GM04503 (cell line): ENCODE results near the gene RYR2.

Experiments
- DNase-seq: peaks from one replicate; pipeline ENCODE4 v3.0.0-alpha.2; 2012; ENCODE audit warnings: low read depth

RYR2 gene

DNA sequence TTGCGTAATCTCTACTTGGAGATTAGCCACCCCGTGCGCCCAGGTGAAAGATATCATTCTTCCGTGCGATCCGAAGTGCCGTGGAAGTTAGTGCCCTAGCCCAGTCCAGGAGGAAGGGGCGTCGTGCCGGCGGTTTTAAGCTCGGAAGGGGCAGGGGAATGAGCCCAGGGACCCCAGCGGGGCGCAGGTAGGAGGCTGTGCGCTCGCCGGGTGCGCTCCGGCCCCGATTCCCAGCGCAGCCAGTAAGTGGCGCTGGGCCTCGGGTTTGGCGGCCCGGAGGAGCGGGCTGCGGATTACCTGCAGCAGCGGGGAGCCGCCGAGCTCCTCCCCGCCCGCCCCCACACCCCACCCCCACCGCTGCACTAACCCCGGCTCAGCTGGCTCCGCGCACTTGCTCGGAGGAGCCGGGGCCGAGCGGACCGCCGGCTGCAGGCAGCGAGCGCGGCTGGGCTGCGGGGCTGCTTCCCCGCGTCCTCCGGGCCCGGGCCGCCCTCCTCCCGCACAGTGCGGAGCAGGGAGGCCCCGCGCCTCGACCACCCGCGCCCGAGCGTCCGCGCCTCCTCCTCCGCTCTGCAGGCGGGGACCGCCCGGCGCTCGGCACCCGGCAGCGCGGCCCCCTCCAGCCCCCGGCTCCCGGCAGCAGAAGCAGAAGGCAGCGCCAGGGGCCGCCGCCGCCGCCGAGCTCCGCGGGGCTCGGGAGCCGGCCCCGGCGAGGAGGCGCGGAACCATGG lies at the start of gene RYR2:
Gene RYR2, plus strand, starts transcription at position 390 of the 731 bp plus-strand sequence. Its CDS starts 338 bp downstream, at position 728.
- no peak for DNase-seq

DNA sequence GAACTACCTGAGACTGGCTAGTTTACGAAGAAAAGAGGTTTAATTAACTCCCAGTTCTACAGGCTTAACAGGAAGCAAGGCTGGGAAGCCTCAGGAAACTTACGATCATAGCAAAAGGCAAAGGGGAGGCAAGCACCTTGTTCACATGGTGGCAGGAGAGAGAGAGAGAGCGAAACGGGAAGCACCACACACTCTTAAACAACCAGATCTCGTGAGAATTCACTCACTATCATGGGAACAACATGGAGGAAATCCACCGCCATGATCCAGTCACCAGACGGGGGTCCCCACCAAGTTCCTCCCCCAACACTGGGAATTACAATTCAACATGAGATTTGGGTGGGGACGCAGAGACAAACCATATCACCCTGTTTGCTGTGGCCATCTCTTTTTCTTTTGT lies 49.5 kb upstream of the RYR2 start:
- no peak for DNase-seq

DNA sequence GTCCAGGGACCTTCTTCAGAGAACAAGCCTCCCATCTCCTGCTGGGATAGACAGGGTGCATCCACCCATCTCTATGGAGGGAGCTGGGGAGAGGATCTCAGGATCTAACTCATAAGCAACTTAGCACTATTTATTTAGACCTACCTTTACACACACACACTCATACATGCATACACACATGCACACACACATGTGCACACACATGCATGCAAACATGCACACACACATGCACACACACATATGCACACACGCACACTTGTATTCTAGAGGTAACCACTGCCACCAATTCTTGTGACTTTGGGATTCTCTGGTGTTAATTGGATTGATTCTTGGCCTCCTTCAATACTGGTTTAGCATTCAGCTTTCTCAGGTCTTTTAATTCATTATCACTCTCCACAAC lies 47.5 kb upstream of the RYR2 start:
- no peak for DNase-seq

DNA sequence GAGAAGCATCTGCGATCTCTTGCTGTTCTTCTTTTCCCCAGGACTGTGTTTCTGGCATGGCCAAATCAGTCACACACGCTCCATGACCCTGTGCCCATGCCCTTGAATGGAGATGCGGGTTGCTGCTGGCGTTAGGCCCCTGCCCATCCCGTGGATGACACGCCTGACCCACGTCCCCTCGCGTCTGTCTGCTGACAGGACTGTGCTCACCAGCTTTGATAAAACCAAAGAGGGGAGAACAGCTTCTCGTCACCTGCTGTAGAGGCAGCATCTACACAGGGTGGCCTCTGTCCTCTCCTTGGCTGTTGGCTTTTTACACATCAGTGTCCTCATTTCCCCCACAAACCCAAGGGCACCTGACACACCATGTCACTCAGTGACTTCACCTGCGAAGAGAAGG lies 44.6 kb upstream of the RYR2 start:
- no peak for DNase-seq

DNA sequence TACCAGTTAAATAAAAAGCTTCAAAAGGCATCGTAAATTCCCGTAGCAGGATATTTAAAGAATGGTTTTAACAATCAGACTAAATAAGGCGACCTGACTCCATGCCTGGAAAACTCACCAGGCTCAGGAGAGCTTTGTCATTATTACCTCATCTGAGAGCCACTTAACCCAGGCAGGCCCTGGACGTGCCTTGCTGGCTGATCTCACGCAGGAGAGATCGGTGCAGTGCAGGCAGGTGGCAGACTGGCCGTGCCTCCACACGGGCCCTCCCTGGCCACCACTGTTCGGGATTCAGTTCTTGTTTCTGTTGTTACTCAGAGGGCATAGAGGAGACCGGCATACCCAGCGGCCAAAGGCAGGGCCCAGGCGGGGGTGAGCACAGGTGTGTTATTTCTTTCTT lies 44.1 kb upstream of the RYR2 start:
- no peak for DNase-seq

DNA sequence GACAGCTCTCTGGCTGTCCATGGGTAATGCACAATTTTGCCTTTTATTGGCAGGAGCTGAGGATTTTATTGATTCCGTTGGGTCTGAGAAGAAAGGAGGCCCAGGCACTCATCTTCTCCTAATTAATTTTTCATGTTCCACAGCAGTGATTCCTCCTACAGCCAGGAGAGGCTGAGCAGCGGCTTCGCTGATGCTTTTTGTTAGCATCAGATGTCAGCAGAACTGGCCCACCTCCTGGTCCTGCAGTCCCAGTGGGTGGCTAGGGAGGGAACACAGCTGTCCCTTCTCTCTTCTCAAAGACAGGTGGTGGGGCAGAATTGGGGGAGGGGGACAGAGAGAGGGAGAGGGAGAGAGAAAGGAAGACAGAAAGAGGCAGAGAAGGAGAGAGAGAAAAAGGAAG lies 43.4 kb upstream of the RYR2 start:
- no peak for DNase-seq

DNA sequence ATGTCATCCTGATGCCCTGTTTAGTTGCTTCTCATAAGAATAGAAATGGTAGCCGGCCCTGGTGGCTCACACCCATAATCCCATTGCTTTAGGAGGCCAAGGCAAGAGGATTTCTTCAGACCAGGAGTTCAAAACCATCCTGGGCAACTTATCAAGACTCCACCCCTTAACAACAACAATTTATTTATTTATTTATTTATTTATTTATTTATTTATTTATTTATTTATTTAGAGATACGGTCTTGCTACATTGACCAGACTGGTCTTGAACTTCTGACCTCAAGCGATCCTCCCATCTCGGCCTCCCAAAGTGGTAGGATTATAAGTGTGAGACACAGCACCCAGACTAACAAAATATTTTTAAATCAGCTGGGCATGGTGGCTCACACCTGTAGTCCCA lies 41.8 kb upstream of the RYR2 start:
- no peak for DNase-seq

DNA sequence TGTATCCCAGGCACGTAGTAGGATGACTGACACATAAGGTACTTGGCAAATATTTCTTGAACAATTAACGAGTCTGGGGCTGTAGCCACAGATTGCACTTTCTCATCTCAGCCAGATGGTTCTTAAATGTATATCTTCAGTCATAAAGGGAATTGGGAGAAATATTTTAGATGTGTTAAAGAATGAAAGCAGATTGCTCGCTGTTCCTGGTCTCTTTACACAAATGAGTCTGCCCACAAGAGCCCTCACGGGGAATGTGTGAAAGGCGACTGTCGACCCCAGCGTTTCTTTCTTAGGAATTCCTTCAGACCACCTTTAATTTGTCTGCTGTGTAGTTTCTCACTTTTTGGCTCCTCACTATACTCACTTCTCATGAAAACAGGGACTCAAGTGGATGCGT lies 38.5 kb upstream of the RYR2 start:
- no peak for DNase-seq

DNA sequence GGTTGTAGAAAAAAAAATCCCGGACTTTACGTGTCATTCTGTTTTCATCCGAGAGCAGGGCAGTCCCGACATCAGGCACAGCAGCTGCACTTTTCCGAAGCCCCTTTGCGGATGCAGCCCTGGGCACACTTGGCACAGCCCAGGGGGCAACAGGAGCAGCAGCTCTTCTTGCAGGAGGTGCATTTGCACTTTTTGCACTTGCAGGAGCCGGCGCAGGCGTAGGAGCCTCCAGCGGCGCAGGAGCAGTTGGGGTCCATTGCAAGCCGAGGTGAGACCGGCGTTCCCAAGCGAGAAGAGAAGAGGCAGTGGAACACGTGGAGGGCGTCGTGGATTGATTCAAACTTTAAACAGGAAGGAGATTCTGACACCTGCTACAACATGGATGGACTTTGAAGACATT lies 37.9 kb upstream of the RYR2 start, which contains the start of gene MT1HL1:
Gene MT1HL1, minus strand, starts transcription at position 326 of the 400 bp plus-strand sequence. Its CDS starts 69 bp downstream, at position 257.
- DNase-seq = no peak

DNA sequence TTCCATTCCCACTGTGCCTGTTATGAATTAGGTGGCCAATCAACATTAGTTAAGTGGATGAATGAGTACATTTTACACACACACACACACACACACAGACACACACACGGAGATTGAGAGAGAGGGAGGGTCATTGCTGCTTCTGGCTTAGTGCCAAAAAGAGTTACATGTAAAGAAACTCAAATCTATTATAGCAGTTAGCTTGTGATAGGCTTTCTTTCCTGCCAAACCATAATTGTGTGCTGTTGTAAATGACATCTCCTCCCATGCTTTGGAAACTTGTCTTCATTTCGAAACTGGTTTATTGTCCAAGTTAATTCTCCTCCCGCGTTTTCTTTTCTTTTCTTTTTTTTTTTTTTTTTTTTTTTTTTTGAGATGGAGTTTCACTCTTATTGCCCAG lies 36.3 kb upstream of the RYR2 start:
- DNase-seq = no peak

DNA sequence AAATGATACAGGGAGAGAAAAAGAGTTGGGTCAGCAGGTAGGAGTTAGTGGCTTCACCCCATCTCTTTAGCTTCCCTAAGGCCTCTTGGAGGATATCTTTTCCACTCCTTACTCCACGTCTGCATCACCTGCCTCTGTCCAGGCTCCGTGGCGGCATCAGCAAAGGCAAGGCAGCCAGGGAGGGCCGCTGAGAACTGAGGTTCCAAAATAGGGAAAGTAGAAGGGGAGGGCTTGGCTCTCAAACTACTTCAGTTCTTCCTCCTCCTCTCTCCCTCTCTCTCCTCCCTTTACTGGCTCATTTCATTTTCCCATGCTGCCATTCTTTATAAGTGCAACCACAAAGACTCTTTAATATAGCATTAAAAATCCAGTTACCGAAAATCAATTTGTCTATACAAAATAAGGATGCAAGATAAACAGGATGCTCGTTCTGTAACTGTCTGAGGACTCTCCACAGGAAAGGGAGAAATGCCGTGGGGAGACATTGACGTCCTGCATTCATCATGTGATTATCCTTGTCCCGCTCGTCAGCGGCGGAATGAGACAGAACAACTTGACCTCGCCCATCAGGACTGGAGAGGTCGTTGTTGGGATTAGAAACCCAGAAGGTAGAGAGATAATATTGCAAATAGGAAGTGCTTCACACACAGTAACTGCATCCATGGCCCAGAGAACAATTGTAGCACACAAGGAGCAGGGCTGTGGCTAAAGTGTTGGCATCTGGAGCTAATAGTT lies 34.7 kb upstream of the RYR2 start:
- no peak for DNase-seq

DNA sequence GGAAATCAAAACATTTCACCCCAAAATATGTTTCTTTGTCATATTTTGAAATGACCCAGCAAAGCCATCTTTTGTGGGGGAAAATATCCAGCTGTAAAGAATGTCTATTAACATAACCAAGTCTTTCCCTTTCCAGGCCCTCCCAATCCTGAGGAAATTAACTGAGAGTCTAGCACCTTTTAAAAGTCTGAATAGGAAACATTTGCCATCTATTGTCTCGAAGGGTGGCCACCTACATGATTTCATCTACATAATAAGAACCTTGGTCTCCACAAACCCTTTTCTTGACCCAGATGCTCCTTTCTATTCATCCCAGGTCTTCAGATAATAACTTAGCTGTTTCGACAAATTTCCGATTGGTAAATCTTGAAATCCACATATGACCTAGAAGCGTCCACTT lies 32.4 kb upstream of the RYR2 start:
- DNase-seq = no peak

DNA sequence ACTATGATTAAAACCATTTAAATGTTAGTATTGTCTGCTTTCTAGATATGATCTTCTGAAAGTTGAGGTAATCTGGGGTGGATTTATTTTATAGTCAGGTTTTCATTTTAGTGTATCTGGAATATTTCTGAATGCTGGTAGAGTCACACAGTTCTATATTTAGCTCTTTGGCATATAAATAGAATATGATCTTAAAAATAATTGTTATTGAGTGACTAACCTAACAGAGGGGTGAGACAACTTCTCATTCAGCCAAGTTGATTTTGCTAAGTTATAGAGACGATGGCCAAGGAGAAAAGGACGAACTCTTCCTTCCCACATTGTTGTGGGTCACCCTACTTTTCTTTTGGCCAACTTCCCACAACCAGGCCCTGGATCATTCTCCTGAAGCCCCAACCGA lies 30.6 kb upstream of the RYR2 start:
- no peak for DNase-seq

DNA sequence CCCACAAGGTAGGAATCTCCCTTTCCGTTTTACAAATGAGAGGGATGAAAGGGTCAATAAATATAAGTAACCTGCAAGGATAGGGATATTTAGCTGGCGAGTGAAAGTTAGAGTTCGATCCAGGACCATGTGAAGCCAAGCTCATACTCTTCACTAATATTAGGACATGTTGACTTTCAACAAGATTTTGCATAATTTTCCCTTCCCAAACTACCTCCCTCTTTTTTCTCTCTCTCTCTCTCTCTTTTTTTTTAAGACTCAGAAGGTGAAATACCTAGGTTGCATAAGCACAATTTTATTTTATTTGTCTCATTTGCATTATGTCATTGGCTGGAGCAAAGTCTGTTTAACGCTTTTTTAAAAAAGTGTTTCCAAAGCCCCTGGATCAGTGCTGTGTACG lies 29.6 kb upstream of the RYR2 start:
- DNase-seq = no peak

DNA sequence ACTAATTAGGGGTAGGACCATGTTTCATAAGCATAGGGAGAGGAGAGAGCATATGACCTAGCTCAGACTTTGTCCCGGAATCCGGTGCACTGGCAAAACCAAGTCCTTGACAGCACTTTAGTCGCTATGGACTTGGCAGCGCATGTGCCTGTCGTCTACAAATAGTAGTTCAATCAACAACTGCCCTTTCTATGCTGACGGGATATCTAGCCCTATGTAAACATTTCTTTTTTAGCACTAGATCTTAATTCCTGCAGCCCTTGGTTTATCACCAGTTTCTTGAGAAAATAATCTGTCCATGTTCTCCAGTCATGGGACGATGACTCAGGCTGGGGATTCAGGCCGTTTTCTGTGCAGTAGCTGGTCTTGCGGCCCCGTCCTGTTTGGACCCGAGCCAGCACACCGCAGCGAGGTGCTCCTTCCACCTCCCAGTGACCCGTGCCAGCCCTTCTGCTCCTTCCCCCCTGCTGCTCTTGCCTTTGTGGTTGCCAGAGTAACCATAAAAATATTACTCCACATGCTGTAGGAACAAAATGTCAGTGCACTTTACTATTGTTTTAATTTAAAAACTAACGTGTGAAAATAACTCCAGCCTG lies 29.1 kb upstream of the RYR2 start:
- no peak for DNase-seq

DNA sequence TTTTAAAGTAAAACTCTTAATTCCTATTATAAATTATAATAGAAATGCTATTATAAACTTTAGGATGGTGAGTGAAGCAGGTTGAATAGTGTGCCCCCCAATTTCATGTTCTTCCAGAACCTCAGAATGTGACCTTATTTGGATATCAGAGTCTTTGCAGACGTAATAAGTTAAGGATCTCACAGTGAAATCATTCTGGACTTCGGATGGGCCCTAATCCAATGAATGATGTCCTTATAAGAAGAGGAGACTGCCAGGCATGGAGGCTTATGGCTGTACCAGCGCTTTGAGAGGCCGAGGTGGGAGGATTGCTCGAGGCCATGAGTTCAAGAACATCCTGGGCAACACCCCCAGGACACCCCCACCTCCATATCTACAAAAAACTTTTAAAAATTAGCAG lies 28.4 kb upstream of the RYR2 start:
- DNase-seq = no peak

DNA sequence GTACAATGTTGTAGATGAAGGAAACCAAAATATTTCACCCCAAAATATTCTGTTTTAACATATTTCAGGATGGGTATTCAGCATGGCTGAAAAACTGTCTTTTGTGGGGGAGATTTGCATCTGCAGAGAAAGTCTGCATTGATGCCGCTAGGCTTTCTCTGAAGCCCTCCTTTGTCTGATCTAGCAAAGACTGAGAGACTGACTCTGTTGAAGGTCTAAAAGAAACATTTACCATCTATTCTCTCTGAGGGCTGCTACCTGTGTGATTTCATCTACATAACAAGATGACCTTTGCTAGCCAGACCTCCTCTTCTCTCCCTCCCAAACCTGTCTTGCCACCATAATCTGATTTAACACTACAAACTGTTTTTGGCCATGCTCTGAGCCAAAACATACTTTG lies 25.4 kb upstream of the RYR2 start:
- DNase-seq = no peak

DNA sequence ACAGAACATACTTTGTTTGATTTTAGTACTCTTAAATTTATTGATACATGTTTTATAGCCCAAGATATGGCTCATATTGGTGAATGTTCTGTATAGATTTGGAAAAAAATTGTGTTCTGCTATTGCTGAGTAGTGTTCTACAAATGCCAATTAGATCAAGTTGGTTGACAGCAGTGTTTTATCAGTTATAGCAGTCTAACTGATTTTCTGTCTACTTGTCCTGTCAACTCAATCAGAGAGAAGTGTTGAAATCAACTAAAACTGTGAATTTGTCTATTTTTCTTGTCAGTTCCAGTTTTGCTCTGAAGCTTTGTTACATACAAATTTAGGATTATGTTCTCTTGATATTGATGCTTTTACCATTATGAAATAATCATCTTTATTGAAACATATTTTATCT lies 23.1 kb upstream of the RYR2 start:
- DNase-seq = no peak

DNA sequence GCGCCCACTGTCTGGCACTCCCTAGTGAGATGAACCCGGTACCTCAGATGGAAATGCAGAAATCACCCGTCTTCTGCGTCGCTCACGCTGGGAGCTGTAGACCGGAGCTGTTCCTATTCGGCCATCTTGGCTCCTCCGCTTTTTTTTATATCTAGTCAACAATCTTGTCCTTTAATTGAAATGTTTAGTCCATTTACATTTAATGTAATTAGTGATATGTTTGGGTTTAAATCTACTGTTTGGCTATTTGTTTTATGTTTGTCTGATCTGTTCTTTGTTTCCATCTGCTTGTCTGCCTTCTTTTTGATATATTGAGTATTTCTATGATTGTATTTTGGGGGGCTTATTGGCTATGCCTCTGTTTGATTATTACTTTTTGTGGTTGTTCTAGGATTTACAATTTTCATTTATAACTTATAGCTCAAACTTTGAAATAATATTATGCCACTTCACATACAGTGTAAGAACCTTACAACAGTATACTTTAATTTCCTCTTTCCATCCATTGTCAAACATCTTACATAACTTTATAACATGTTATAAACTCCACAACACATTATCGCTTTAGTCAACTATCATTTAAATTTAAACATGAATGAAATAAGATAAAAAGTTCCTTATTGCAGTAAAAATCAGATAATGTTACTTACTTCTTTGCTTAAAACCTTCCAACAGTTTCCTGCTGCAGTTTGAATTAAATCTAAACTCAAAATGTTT lies 16.5 kb upstream of the RYR2 start:
- no peak for DNase-seq

DNA sequence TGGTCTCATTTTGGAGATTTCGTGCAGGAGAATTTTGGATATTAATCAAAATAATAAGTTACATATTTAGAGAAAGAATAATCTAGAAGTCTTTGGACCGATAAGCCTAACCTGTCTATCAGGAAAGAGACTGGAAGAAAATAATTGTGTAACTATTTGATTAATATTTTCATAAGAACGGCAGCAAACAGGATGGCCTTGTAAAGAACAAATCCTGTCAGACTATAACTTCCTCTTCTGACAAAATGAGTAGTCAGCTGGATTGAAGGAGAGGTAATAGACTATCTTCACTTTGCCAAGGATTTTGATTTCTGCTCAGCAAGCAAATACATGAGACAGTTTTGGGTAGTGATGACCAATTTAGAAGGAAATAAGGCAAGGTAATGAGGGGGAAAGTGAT lies 12.7 kb upstream of the RYR2 start:
- no peak for DNase-seq

DNA sequence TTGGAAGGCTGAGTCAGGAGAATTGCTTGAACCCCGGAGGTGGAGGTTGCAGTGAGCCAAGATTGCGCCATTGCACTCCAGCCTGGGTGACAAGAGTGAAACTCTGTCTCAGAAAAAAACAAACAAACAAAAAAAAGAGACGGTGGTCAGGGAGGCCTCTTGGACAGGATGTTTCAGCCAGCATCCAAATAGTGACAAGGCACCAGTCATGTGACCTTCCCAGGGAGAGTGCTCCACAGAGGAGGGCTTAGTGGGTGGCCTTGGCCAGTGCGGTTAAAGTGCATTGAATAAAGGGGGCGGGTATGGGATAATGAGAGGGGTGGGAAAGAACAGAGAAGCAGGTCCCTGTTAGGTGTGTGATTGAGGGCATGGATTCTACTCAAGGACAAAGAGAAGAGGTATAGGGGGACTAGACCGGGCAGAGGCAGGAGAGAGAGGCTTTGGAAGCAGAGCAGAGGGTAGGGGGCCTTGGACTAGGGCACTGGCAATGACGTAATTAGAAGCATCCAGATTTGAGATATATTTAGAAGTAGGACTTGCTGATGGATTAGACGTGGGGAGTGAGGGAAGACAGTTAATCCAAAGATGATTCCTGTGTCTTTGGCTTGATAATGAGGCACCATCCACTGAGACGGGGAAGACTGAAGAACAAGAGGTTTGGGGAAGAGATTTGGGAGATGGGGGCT lies 12.0 kb upstream of the RYR2 start:
- DNase-seq = no peak

DNA sequence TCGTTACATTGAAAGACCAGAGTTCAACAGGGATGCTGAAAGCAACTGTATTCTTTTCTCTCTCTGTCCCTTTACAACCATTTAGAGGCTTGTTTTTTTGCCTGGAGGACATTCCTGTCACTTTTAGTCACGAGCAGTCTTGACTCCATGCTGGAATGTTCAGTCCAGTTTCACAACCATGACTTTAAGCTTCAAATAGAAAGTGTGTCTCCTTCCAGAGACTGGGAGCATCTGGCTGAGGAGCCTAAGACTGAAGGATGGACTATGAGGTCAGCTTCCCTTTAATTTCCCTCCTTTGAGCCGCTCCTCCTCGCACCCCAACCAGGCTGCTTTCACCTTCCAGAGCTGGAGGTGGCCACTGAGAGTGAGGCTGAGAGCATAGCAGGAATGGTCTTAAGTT lies 10.5 kb upstream of the RYR2 start:
- DNase-seq = peak; percentile 3
